SHP77 (cell line): ENCODE data around the gene STYX.
"Not testable (repeated sequence)": the region's sequence is repeated elsewhere in the genome, so short reads cannot be mapped to it uniquely, and the experiment has no call there.

Experiments used
- DNase-seq, 2 experiments: peaks; one replicate each; lab custom pipeline; 2025; lab: John Stamatoyannopoulos, UW

STYX gene

GRCh38 chr14:52724360-52724644, 5.7 kb upstream of the STYX start:
- no peak for DNase-seq

GRCh38 chr14:52727509-52727908, 2.5 kb upstream of the STYX start:
- DNase-seq = not testable (repeated sequence)

- DNase-seq = not testable (repeated sequence)
Measured at GRCh38 chr14:52729035-52729434, 931 bp upstream of the STYX start.

- DNase-seq = no peak
Measured at GRCh38 chr14:52729585-52729924, 411 bp upstream of the STYX start.

- no peak for DNase-seq
Measured at GRCh38 chr14:52730709-52731111, 744 bp downstream of the STYX start.

GRCh38 chr14:52733824-52734223, 3.9 kb downstream of the STYX start:
- DNase-seq = no peak

GRCh38 chr14:52735921-52736489, 6.0 kb downstream of the STYX start:
- DNase-seq = no peak

- no peak for DNase-seq
Measured at GRCh38 chr14:52738409-52738808, 8.4 kb downstream of the STYX start.

- DNase-seq = no peak
Measured at GRCh38 chr14:52740751-52741150, 10.8 kb downstream of the STYX start.

GRCh38 chr14:52741865-52742264, 11.9 kb downstream of the STYX start:
- DNase-seq = no peak

GRCh38 chr14:52748647-52749292, 18.8 kb downstream of the STYX start:
- no peak for DNase-seq

- no peak for DNase-seq
Measured at GRCh38 chr14:52755607-52756316, 25.8 kb downstream of the STYX start.

- no peak for DNase-seq
Measured at GRCh38 chr14:52759145-52759544, 29.2 kb downstream of the STYX start.

- DNase-seq = not testable (repeated sequence)
Measured at GRCh38 chr14:52762923-52763322, 33.0 kb downstream of the STYX start.

- DNase-seq = no peak
Measured at GRCh38 chr14:52767058-52767833, 37.3 kb downstream of the STYX start.

- DNase-seq = no peak
Measured at GRCh38 chr14:52769887-52770286, 39.9 kb downstream of the STYX start.

- DNase-seq = no peak
Measured at GRCh38 chr14:52776816-52777215, 46.9 kb downstream of the STYX start.

- no peak for DNase-seq
Measured at GRCh38 chr14:52778702-52779101, 48.7 kb downstream of the STYX start.

GRCh38 chr14:52780893-52781292, 50.9 kb downstream of the STYX start:
- DNase-seq = no peak

- no peak for DNase-seq
Measured at GRCh38 chr14:52781629-52782028, 51.7 kb downstream of the STYX start.

GRCh38 chr14:52783206-52783605, 53.2 kb downstream of the STYX start:
- DNase-seq = no peak

- no peak for DNase-seq
Measured at GRCh38 chr14:52786887-52787286, 56.9 kb downstream of the STYX start.

- no peak for DNase-seq
Measured at GRCh38 chr14:52789118-52789517, 59.2 kb downstream of the STYX start.
